Mesothelial cell of epicardium (in vitro differentiated cells): ENCODE data around the gene WDR33. TPM values are rescaled to one million over a fixed set of nuclear protein-coding genes. Genes with fewer than 3 reads are reported as not detected.

ENCODE experiments used
- DNase-seq, 2 experiments: peaks; one replicate each; pipeline ENCODE4 v3.0.0; 2021; ENCODE audit warnings: low spot score in 2 of 2; ENCODE audit not compliant: unreplicated experiment in 2 of 2
- H3K27ac Mint-ChIP-seq: 2 replicates; pipeline ENCODE4 v1.8.0; 2021; ENCODE audit warnings: mixed read lengths
- H3K27me3 Mint-ChIP-seq: 2 replicates; pipeline ENCODE4 v1.8.0; 2021; ENCODE audit warnings: low read depth, mixed read lengths
- H3K36me3 Mint-ChIP-seq: 2 replicates; pipeline ENCODE4 v1.8.0; 2021; ENCODE audit warnings: mixed read lengths
- H3K4me1 Mint-ChIP-seq: 2 replicates; pipeline ENCODE4 v1.8.0; 2021; ENCODE audit warnings: mixed read lengths
- H3K4me3 Mint-ChIP-seq: 2 replicates; pipeline ENCODE4 v1.8.0; 2021; ENCODE audit warnings: mild to moderate bottlenecking, moderate library complexity, mixed read lengths
- H3K9me3 Mint-ChIP-seq: 2 replicates; pipeline ENCODE4 v1.8.0; 2021; ENCODE audit warnings: mixed read lengths
- total RNA-seq: library from RNA; stranded (reverse); gene quantifications from 3 replicates; pipeline ENCODE4 v1.2.1, GENCODE V29; 2021
- TF ChIP-seq, protein P1 (sequence below): fragments of 200-600 bp; sonication (generic); IDR thresholded peaks from one replicate; pipeline ENCODE4 v1.5.0; 2021; ENCODE audit warnings: antibody characterized with exemption; ENCODE audit not compliant: unreplicated experiment

Gene WDR33
- total RNA-seq, 1 donor from 2014 or later: 61.4 TPM

DNA sequence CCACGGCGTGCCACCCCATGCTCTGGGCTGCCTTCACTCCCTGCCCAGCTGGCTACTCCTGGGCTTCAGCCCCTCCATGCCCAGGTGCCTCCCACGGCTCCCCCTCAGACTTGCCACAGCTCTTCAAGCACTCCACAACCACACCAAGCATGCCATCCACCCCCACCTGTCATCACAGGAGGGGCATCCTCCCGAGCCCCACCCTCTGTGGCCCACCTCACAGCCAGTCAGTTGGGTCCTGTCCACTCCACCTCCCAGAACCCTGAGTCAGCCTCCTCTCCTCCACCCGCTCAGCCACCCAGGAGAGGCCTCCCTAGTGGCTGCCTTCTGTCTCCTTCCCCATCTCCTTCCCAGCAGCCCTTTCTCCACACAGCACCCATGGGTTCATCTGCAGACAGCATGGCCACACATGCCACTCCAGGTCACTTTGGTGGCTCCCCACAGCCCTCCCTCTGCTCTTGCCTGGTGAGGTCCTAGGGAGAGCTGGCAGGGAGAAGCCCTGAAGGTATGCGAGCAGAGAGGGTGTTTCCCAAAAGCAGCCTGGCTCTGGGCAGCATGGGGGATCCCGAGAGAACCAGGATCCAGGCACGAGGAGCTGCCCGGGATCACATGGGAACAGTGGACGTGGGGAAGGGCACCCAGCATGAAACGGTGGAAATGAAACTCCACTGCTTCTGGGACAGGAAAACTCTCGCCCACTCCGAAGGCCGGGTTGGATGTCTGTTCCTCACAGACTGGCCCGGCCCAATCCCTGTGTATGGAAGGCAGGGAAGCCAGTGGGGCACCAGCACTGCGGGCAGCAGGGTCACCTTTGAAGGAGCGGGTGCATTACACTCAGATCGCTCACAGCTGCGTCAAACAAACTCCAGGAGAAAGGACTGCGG lies 138.4 kb downstream of the WDR33 start:
- peaks cover 56% of the 10 kb centered on the region for H3K27me3 Mint-ChIP-seq
- TF ChIP-seq, protein P1, sequence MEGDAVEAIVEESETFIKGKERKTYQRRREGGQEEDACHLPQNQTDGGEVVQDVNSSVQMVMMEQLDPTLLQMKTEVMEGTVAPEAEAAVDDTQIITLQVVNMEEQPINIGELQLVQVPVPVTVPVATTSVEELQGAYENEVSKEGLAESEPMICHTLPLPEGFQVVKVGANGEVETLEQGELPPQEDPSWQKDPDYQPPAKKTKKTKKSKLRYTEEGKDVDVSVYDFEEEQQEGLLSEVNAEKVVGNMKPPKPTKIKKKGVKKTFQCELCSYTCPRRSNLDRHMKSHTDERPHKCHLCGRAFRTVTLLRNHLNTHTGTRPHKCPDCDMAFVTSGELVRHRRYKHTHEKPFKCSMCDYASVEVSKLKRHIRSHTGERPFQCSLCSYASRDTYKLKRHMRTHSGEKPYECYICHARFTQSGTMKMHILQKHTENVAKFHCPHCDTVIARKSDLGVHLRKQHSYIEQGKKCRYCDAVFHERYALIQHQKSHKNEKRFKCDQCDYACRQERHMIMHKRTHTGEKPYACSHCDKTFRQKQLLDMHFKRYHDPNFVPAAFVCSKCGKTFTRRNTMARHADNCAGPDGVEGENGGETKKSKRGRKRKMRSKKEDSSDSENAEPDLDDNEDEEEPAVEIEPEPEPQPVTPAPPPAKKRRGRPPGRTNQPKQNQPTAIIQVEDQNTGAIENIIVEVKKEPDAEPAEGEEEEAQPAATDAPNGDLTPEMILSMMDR: no peak
- DNase-seq: no peak
- peaks cover 11% of the 10 kb centered on the region for H3K4me1 Mint-ChIP-seq
- H3K36me3 Mint-ChIP-seq: no peaks in the 10 kb centered on the region
- H3K27ac Mint-ChIP-seq: no peak overlapping the region
- no peak overlapping the region for H3K4me3 Mint-ChIP-seq
- H3K9me3 Mint-ChIP-seq: peaks cover 10% of the 10 kb centered on the region

GRCh38 chr2:127671557-127672302 lies 139.2 kb downstream of the WDR33 start:
- H3K27ac Mint-ChIP-seq: no peak overlapping the region
- peaks cover 13% of the 10 kb centered on the region for H3K9me3 Mint-ChIP-seq
- TF ChIP-seq, protein P1: no peak
- H3K4me3 Mint-ChIP-seq: no peak overlapping the region
- no peak for DNase-seq
- H3K27me3 Mint-ChIP-seq: peaks cover 55% of the 10 kb centered on the region
- H3K36me3 Mint-ChIP-seq: no peaks in the 10 kb centered on the region
- H3K4me1 Mint-ChIP-seq: peaks cover 11% of the 10 kb centered on the region

GRCh38 chr2:127670957-127671290 lies 140.0 kb downstream of the WDR33 start:
- TF ChIP-seq, protein P1: no peak
- peaks cover 55% of the 10 kb centered on the region for H3K27me3 Mint-ChIP-seq
- H3K36me3 Mint-ChIP-seq: no peaks in the 10 kb centered on the region
- peaks cover 13% of the 10 kb centered on the region for H3K9me3 Mint-ChIP-seq
- peaks cover 7% of the 10 kb centered on the region for H3K4me1 Mint-ChIP-seq
- H3K4me3 Mint-ChIP-seq: no peak overlapping the region
- no peak for DNase-seq
- no peak overlapping the region for H3K27ac Mint-ChIP-seq

- H3K4me1 Mint-ChIP-seq: peaks cover 4% of the 10 kb centered on the region
- DNase-seq: no peak
- H3K27ac Mint-ChIP-seq: no peak overlapping the region
- H3K9me3 Mint-ChIP-seq: peaks cover 13% of the 10 kb centered on the region
- peaks cover 56% of the 10 kb centered on the region for H3K27me3 Mint-ChIP-seq
- H3K36me3 Mint-ChIP-seq: no peaks in the 10 kb centered on the region
- TF ChIP-seq, protein P1: no peak
- no peak overlapping the region for H3K4me3 Mint-ChIP-seq
Observed at GRCh38 chr2:127670055-127670956, 140.7 kb downstream of the WDR33 start.

- DNase-seq: no peak
- Mint-ChIP-seq H3K27me3 (peaks cover 61% of the 10 kb centered on the region), H3K4me3 (no peak overlapping the region), H3K9me3 (peaks cover 13% of the 10 kb centered on the region), H3K4me1 (no peaks in the 10 kb centered on the region), H3K27ac (no peak overlapping the region), H3K36me3 (no peaks in the 10 kb centered on the region)
- TF ChIP-seq, protein P1: no peak
Observed at GRCh38 chr2:127669056-127669455, 141.9 kb downstream of the WDR33 start.
